Osteoblast (primary cell): ENCODE data around the gene ZGRF1. TPM values are rescaled to one million over a fixed set of nuclear protein-coding genes. Genes with fewer than 3 reads are reported as not detected.
"Not testable (repeated sequence)": the region's sequence is repeated elsewhere in the genome, so short reads cannot be mapped to it uniquely, and the experiment has no call there.

Experiments used
- DNase-seq: peaks from one replicate; pipeline ENCODE4 v3.0.0; 2011; ENCODE audit warnings: low spot score, mixed read lengths; ENCODE audit not compliant: insufficient read length; ENCODE audit errors: missing footprints
- H2AFZ ChIP-seq: 2 replicates; pipeline ENCODE4 v1.6.0; 2011; ENCODE audit warnings: mild to moderate bottlenecking, low read length
- H3K27ac ChIP-seq: 2 replicates; pipeline ENCODE4 v1.5.1; 2011; ENCODE audit warnings: mild to moderate bottlenecking, low read depth, low read length, moderate library complexity
- H3K27me3 ChIP-seq: 2 replicates; pipeline ENCODE4 v1.6.0; 2012; ENCODE audit warnings: mild to moderate bottlenecking, control low read depth, inconsistent platforms, low read length, moderate library complexity; ENCODE audit not compliant: insufficient read depth
- H3K36me3 ChIP-seq: 2 replicates; pipeline ENCODE4 v1.5.1; 2011; ENCODE audit warnings: mild to moderate bottlenecking, low read length, control low read depth, moderate library complexity; ENCODE audit not compliant: insufficient read depth
- H3K4me1 ChIP-seq: 2 replicates; pipeline ENCODE4 v1.5.1; 2011; ENCODE audit warnings: mild to moderate bottlenecking, low read length, control low read depth, moderate library complexity; ENCODE audit not compliant: insufficient read depth
- H3K4me2 ChIP-seq: 2 replicates; pipeline ENCODE4 v1.6.0; 2011; ENCODE audit warnings: mild to moderate bottlenecking, low read length; ENCODE audit not compliant: insufficient read depth
- H3K4me3 ChIP-seq: fragments of 200-600 bp; sonication (generic); 3 replicates; pipeline ENCODE4 v1.5.1; 2012; ENCODE audit warnings: mild to moderate bottlenecking, low read length, inconsistent platforms; ENCODE audit not compliant: insufficient read depth
- H3K79me2 ChIP-seq: 2 replicates; pipeline ENCODE4 v1.6.0; 2012; ENCODE audit warnings: mild to moderate bottlenecking, low read length, control low read depth, inconsistent platforms; ENCODE audit not compliant: insufficient read depth
- H3K9me3 ChIP-seq: 2 replicates; pipeline ENCODE4 v1.5.1; 2011; ENCODE audit warnings: low read depth, low read length, control low read depth
- H4K20me1 ChIP-seq: 2 replicates; pipeline ENCODE4 v1.6.0; 2012; ENCODE audit warnings: mild to moderate bottlenecking, low read length, control low read depth; ENCODE audit not compliant: insufficient read depth
- CTCF ChIP-seq: IDR thresholded peaks from 2 replicates; pipeline ENCODE4 v1.5.1; 2011; ENCODE audit warnings: mild to moderate bottlenecking, low read depth, low read length, moderate library complexity; ENCODE audit errors: extremely low read depth
- total RNA-seq: library from RNA; depleted of rRNA; stranded (reverse); fragments of >200 nt; gene quantifications from 2 replicates; pipeline ENCODE4 v1.2.3, GENCODE V29; 2012

ZGRF1 gene
- total RNA-seq, 1 donor = 5.8 TPM

- no peaks in the 10 kb centered on the region for H4K20me1 ChIP-seq
- no peaks in the 10 kb centered on the region for H3K79me2 ChIP-seq
- H3K4me3 ChIP-seq = no peak overlapping the region
- H3K27me3 ChIP-seq = no peaks in the 10 kb centered on the region
- H3K36me3 ChIP-seq = no peaks in the 10 kb centered on the region
- no peaks in the 10 kb centered on the region for H3K4me1 ChIP-seq
- H3K27ac ChIP-seq = no peak overlapping the region
- TF ChIP-seq CTCF = no peak
- no peak overlapping the region for H3K4me2 ChIP-seq
- H3K9me3 ChIP-seq = no peaks in the 10 kb centered on the region
- DNase-seq = no peak
- H2AFZ ChIP-seq = no peak overlapping the region
Measured at GRCh38 chr4:112616984-112617383, 19.7 kb downstream of the ZGRF1 start.

- DNase-seq, H4K20me1 ChIP-seq, H3K36me3 ChIP-seq, H3K4me3 ChIP-seq, H3K79me2 ChIP-seq, H3K9me3 ChIP-seq, H3K4me1 ChIP-seq, H3K27me3 ChIP-seq, H3K27ac ChIP-seq, H3K4me2 ChIP-seq: not testable (repeated sequence)
- H2AFZ ChIP-seq = peak overlapping the region; percentile 41
Measured at GRCh38 chr4:112612814-112613213, 23.9 kb downstream of the ZGRF1 start.

- Histone ChIP-seq H3K36me3 (no peaks in the 10 kb centered on the region), H3K27me3 (no peaks in the 10 kb centered on the region), H2AFZ (peak overlapping the region; percentile 76), H3K4me3 (no peak overlapping the region), H3K4me2 (no peak overlapping the region), H3K4me1 (no peaks in the 10 kb centered on the region), H3K27ac (no peak overlapping the region), H4K20me1 (no peaks in the 10 kb centered on the region), H3K9me3 (no peaks in the 10 kb centered on the region), H3K79me2 (no peaks in the 10 kb centered on the region)
- peak; percentile 80 for DNase-seq
- peak; percentile 75 for TF ChIP-seq CTCF
Measured at GRCh38 chr4:112604589-112604988, 32.1 kb downstream of the ZGRF1 start.

GRCh38 chr4:112594993-112595392 is 41.7 kb downstream of the ZGRF1 start:
- Histone ChIP-seq H3K27ac (no peak overlapping the region), H3K4me3 (no peak overlapping the region), H3K79me2 (no peaks in the 10 kb centered on the region), H3K4me1 (no peaks in the 10 kb centered on the region), H2AFZ (no peak overlapping the region), H3K4me2 (no peak overlapping the region), H3K36me3 (no peaks in the 10 kb centered on the region), H4K20me1 (no peaks in the 10 kb centered on the region), H3K9me3 (no peaks in the 10 kb centered on the region), H3K27me3 (no peaks in the 10 kb centered on the region)
- DNase-seq = no peak
- no peak for TF ChIP-seq CTCF
